ENCODE results near the gene EPSTI1.
"Not testable (repeated sequence)": the region's sequence is repeated elsewhere in the genome, so short reads cannot be mapped to it uniquely, and the experiment has no call there.

The EPSTI1 gene

DNA sequence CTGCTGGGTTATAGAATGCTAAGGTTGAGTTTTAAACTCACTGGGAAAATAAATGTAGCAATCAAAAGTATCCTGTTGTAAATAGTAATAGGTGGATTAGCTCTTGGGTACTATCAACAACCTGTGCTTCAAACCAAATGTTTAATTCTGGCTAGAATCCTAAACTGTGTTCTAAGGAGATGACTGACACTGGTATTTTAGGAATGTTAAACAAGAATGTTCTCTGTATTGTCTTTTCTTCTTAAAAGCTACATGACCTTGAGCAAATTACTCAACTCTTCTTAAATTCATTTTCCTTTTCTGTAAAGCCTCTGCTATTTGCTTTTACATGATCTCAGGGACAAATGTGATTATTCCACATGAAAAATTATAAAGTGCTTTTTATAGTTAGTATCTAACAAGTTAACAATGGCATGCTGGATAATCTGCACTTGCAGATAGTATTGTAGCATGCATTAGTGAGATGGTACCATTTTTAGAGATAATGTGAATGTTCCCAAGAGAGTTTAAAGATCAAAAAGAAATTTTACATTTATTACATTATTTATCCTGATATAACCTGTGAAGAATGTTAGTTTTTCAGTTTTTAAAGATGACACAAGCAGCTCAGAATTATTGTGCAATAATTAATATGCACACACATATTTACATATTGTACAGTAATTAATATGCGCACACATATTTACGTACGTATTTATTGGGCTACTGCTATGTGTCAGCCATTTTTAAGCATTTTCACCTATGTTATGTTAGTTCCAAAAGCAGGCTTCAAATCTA lies 13.6 kb upstream of the EPSTI1 start:
- no peak for DNase-seq (ENCODE audit: low read depth in 2 of 3, low spot score in 2 of 3)

DNA sequence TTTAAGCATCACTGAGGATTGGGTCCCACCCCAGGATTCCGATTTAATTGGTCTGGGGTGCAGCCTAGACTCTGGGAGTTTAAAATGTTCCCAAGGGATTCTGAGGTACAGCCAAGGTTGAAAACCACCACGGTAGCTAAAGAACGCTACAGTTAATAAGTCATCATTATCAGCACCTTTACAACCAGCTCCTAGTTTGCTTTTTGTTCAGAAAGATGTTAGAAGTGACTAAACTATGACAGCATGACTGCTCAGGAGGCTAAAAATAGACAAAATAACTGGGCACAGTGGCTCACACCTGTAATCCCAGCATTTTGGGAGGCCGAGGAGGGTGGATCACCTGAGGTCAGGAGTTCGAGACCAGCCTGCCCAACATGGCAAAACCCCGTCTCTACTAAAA lies 11.7 kb upstream of the EPSTI1 start:
- DNase-seq (ENCODE audit: low read depth in 2 of 3, low spot score in 2 of 3), result no peak

DNA sequence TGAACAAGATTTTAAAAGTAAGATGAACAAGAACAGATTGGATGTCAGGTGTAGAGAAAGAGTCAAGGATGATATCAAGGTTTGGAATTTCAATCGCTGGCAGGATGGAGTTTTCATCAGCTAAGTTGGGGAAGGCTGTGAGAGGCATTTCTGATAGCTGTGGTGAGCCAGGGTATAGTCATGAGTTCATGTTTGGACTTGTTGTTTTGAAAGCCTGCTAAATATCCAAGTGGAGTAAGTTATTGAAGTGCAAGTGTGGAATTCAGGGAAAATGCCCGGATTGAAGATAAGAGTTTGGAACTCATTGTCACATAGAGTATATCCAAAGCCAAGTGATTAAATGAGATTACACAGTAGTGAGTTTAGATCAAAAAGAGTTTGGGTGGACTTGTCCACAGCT lies 11.0 kb upstream of the EPSTI1 start:
- no peak for DNase-seq (ENCODE audit: low read depth in 2 of 3, low spot score in 2 of 3)

DNA sequence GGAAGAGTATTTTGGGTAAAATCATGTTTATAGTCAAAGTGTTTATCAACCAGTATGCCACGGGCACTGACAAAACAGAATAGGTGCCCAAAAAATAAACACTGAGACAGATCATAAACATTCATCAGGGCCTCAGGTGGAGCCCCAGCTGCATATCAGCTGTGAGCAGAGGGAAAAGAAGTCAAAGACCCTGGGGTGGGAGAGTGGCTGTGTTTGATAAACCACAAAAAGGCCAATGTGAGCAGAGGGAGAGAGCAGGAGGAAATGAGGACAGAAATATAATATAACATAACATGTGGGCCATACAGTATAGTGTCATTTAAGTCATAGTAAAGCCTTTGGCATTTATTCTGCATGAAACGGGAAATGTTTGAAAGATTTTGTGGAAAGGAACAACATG lies 10.0 kb upstream of the EPSTI1 start:
- DNase-seq (ENCODE audit: low read depth in 2 of 3, low spot score in 2 of 3), result no peak

DNA sequence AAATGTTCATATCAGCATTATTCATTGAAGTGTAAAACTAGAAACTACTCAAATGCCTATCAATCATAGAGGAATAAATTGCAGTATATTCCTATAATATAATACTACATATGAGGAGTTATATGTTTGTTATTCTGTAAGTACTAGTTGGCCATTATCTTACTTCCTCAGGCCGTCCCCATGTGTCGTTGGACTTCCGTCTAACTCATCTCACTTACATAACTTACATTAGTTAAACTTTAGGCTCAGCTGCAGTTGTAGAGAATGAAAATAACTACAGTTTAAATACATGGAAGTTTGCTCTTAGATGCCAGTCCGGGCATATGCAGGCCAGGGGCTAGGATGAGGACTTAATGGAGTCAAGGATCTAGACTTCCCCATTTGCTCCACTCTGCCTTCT lies 8.6 kb upstream of the EPSTI1 start:
- DNase-seq (ENCODE audit: low read depth in 2 of 3, low spot score in 2 of 3), result no peak

DNA sequence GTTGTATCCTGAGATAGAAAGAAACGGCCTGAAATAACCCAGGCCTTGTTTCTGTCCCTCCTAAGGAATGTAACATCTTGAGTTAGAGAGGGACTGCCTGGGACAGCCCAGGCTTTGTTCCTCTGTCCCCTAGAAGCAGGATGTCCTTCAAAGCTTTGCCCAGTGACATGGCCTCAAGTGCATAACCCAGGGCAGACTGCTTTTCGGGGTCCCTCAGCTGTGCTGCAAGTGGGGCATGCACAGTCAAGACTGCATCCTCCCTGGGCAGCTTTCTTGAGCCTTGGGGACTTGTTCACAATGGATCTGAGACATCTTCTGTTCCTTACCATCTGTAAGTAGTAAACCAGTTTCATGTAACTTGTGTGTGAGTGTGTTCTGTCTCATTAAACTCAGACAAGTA lies 7.5 kb upstream of the EPSTI1 start:
- DNase-seq (ENCODE audit: low read depth in 2 of 3, low spot score in 2 of 3), result no peak

DNA sequence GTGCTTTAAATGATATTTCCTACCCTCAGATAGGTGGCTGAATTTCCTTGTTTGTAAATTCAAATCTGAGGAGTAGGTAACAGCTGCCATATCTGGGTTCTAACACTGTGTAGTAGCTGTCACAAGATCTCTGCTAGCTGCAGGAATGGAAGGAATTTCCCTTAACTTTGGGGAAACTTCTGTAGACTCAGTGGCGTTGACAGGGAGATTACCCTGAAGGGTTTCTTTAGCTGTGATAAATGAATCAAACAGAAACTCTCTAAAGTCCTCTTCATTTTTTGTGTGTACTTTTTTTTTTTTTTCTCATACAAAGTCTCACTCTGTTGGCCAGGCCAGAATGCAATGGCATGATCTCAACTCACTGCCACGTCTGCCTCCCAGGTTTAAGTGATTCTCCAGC lies 5.3 kb upstream of the EPSTI1 start:
- DNase-seq (ENCODE audit: low read depth in 2 of 3, low spot score in 2 of 3), result no peak

DNA sequence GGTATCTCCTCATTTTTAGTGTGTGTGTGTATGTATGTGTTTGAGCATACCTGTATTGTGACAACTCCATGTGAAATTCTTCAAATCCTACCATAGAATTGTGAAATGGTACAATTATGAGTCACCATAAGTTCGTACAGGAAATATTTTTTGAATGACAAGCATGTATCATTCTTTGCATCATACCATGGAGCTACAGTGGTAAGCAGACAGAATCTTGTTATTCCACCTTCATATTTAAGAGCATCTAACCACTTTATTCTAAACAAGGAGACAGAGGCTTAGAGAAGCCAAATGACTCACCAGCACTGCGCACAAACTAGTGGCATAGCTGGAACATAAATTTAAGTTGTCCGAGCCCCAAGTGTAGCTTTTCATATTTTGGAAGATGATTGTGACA lies 4.5 kb upstream of the EPSTI1 start:
- DNase-seq (ENCODE audit: low read depth in 2 of 3, low spot score in 2 of 3), result no peak

DNA sequence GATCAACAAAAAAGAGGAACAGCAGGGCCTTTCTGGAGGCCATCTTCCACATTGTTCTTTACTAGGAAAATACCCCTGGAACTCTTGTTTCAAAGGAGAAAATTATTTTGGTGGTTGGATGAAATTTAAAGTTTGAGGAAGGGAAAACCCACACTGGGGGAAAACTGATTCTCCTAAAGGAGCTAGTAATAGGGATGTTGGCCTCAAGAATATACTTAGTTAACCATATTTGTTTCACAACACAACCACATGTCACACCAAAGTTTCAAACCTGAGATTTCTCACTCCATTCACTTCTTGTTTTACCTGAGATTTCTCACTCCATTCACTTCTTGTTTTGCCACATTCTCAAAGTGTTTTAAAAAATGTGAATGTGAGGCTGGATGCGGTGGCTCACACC lies 2.8 kb upstream of the EPSTI1 start:
- no peak for DNase-seq (ENCODE audit: low read depth in 2 of 3, low spot score in 2 of 3)

DNA sequence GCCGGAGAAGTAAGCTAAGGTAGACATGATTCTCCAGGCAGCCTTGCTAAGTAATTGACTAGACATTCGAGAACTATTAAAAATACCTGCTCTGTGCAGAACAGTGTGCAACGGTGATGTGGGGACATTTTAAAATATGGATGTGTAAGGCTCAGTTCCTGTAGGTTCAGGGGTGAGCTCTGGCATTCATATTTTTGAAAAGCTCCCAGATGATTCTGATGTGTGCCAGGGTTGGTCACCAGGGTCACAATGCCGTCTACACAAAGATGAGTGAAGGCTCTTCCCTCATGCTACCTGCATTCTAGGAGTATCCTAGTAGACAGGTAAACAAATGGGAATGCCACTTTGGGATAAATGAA lies 702 bp upstream of the EPSTI1 start:
- DNase-seq (ENCODE audit: low read depth in 2 of 3, low spot score in 2 of 3), result no peak

DNA sequence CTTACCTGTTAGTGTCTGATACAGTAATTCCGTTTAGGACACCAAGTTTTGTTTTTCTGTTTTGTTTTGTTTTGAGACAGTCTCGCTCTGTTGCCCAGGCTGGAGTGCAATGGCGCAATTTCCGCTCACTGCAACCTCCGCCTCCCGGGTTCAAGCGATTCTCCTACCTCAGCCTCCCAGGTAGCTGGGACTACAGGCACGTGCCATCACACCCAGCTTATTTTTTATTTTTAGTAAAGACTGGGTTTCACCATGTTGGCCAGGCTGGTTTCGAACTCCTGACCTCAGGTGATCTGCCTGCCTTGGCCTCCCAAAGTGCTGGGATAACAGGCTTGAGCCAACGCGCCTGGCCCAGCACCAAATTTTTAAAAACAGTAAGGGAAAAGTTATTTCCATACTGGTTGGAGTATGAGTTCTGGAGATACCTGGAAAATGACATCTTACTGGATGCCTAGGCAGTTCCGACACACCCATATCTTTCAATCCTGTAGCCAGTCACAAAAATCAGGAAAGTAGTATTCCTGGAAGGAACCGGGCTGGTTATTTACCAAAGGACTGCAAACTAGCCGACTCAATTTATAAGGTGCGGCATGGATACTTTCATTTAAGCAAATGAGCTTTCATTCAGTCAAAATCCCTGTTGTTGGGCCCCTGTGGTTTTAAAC lies 676 bp downstream of the EPSTI1 start:
- not testable (repeated sequence) for DNase-seq (ENCODE audit: low read depth in 2 of 3, low spot score in 2 of 3)

DNA sequence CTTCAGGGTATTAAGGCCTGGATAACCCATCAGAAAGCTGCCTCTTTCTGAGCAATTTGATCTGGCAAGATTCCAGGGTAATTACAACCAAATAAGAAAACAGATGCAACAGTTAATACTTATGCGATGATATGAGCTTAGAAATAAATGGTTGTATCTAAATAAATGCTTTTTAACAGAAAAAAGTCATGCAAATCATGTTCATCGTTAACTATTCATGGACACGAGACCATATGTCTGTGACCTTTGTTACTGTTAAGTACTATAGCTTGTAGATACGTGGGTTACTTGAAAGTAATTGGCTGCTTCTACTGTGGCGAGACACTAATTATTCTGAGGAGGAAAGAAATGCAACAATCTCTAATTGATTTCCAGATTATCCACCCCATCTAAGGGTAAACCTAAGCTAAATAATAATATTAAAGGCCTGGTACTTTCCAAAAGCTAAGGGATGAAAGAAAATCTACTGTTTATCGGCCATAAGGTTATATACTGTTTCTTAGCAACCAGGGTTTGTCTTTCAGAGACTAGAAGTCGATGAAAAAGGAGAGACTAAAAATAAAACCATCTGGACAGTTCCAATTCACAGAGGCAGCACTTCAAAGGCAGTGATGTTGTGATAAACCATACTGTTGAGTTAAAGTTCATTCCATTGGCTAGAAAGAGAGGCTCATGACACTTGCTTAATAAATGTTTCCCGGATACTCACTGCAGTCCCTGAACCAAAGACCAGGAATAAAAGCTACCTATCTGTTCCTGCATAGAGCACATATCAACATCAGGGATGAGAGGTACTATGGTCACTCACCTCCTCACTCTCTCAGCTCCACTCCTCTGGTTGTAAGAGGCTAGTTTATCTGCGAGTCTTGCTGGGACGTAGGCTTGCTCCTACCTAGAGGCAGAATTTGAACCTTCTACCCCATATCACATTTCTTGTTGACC lies 1.5 kb downstream of the EPSTI1 start:
- DNase-seq (ENCODE audit: low read depth in 2 of 3, low spot score in 2 of 3), result no peak

DNA sequence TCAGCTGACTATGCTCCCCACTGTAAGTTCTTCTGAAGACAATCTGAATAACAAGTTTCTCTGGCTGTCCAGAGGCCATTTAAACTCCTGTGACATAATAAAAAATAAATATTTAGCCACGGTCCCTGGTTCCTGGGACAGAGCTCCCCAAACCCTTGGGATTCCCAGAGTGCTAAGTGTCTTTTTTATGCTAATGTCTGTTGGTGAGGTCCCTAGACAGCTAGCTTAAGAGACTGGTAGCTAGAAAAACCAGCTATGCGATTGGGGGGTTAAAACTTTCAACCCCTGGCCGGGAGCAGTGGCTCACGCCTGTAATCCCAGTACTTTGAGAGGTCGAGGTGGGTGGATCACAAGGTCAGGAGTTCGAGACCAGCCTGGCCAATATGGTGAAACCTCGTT lies 5.9 kb downstream of the EPSTI1 start:
- no peak for DNase-seq (ENCODE audit: low read depth in 2 of 3, low spot score in 2 of 3)

DNA sequence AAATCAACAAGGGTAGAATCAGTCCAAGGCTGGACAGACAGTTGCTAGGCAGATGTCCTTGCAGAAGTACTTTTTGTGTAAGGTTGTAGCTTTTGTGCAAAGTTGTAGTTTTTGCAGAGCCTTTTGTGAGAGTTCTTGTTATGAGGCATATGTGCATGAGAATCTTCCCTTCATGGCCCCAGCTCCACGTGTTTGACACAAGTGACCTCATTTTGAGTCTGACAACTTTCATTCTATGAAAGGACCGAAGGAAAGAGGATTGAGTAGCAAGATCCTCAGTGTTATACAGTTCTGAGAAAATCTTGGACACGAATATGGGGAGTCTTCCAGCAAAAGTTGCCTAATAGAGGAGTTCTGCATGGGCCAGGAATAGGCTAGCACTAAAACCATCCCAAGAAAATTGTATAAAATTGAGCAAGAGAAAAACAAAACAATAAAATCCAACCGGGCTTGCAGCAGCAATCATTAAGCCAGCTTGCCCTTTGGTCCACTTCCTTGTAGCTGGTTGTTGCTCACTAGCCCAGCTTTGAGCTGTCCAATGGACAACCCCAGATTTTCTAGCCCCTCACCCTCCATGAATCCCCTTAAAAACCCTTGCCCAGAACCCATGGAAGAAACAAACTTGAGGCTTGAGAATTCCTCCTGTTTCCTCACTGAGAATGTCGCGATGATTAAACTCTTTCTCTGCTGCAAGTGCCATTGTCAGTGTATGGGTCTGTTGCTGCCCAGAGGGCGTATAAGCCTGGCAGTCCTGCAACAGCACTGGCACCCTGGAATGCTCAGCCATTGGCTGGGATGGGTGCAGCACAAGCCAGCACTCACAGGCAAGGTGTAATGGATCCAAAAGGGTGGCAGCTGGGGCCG lies 6.5 kb downstream of the EPSTI1 start:
- no peak for DNase-seq (ENCODE audit: low read depth in 2 of 3, low spot score in 2 of 3)

DNA sequence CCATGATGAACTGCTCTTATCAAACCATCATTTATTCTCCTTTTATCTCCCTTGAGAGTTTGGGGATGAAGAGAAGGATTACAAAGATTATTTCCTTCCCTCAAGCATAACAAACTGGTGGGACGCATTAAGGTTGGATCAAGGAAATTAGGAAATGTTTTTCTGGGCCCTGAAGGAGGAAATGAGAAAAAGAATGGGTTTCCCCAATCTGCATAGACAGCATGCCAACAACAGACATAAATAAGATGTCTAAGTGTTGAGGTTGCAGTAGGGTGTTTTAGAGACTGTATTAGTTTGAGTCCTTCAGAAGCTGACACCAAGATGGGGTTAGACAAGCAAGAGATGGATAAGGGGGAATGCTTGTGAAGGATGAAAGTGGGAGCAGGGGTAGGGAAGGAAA lies 7.3 kb downstream of the EPSTI1 start:
- DNase-seq (ENCODE audit: low read depth in 2 of 3, low spot score in 2 of 3), result no peak

DNA sequence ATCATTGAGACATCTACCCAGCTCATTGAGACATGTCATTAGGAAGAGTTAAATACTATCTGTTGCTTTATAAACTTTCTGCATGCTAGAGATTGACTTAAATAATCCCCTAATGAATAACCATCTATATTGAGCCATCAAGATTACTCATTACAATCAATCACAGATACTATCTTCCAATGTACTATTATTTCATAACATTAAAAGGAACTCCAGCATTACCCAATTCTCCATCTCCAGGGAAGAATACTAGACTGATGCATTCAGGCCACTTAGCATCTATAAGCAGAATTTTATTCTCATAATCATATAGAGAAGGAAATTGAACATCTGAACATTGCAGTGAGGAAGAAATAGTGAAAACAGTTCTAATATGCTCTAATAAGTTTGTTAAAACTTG lies 8.0 kb downstream of the EPSTI1 start:
- no peak for DNase-seq (ENCODE audit: low read depth in 2 of 3, low spot score in 2 of 3)

DNA sequence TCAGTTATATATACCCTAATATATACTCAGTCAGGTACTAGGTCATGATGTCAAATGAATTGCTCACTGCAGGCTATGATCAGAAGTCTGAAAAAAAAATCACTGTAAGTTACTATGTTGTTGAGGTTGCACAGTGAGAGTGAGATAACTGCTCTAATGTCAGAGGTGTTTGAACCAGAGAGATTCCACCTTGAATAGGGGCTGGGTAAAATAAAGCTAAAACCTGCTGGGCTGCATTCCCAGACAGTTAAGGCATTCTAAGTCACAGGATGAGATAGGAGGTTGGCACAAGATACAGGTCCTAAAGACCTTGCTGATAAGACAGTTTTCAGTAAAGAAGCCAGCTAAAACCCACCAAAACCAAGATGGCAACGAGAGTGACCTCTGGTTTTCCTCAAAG lies 10.2 kb downstream of the EPSTI1 start:
- DNase-seq (ENCODE audit: low read depth in 2 of 3, low spot score in 2 of 3), result no peak

DNA sequence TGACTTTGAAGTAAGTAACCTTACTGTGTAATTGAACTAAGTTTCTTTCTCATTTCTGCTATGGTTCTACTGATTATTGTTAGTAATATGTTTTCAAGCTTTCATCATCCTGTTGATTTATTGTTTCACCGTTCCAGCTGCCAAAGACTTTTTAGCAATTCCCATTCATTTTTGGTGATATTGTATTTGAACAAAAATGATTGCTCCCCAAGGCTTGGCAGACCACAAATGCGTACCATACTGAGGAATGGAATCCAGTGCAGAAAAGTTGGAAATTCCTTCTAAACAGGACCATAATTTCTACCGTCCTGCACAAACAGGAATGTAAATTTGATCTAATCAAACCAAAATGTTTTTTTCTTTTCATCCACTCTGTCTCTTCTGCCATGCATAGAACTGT lies 10.7 kb downstream of the EPSTI1 start:
- no peak for DNase-seq (ENCODE audit: low read depth in 2 of 3, low spot score in 2 of 3)

DNA sequence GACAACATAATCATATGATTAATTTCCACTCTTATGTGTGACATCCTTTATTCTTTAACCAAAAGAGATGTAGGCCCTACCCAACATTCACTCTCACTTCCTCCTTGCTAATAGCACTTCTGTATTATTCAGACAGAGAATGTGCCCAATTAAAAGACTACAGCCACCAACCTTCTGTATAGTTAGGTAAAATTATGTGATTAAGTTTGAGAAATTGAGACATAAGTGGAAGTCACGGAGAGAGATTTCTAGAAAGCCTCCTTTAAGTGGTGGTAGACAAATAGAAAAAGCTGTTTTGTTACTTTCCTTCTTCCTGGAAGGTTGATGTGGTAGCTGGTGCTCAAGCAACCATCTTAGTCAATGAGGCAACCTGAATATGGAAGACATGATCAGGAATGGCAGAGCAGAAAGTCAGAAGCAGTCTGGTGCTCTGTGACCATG lies 14.8 kb downstream of the EPSTI1 start:
- no peak for DNase-seq (ENCODE audit: low read depth in 2 of 3, low spot score in 2 of 3)

DNA sequence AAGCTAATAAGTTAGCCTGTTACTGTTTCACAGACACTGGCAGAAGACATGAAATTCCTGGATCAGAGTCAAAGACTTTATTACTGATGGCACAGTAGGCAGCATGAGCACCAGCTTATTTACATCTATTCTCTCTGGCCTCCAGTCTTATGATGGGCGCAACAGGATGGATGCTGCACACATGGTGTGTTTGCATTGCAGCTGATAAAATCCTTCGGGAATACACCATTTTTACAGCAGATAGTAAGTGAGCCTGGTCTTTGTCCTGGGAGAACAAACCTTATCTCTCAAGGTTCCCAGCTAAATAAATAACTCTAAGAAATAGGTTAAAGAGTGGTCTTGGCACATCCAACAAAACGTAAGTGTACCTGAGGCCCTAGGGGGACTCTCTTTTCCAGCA lies 16.0 kb downstream of the EPSTI1 start:
- DNase-seq (ENCODE audit: low read depth in 2 of 3, low spot score in 2 of 3), result no peak

DNA sequence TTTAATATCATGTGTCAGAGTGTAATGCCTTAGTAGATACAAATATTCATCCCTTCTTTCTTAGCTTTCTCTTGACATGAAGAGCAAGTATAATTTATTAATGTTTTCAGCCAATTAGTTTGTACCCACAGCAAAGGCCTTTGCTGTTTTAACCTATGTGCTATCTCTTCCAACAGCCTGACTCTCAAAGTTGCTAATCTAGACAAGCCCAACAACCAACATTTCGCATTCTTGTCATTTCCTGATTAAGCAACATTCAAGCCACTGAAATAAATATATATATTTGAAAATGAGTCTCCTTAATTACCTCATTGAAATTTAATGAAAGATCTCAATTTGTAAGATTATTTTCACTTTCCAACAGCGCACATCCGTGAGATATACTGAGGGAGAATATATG lies 18.5 kb downstream of the EPSTI1 start:
- DNase-seq (ENCODE audit: low read depth in 2 of 3, low spot score in 2 of 3), result no peak

Measured in activated CD8-positive, alpha-beta memory T cell treated with anti-CD3 and anti-CD28 coated beads for 48 hours (primary cell).